A673 (cell line): Measurements from ENCODE around the gene GNG7. TPM values are rescaled to one million over a fixed set of nuclear protein-coding genes. Genes with fewer than 3 reads are reported as not detected.
A peak's percentile ranks its signal among the peaks of the same experiment; 100 is the strongest.

Experiments used
- BruUV-seq: library from RNA; stranded (reverse); fragments of 400-500 nt; replicated peaks from 2 replicates; lab custom pipeline; 2021; lab: Mats Ljungman, UMichigan
- CTCF ChIA-PET: fragments of 300-600 bp; sonication (Branson Sonifier 250); formaldehyde crosslinking; loops from one replicate; lab custom pipeline; 2022; ENCODE audit warnings: antibody characterized with exemption; lab: Charles Lee
- POLR2A ChIA-PET: fragments of 300-600 bp; sonication (Branson Sonifier 250); formaldehyde crosslinking; loops from one replicate; lab custom pipeline; 2022; ENCODE audit warnings: antibody characterized with exemption; ENCODE audit not compliant: low non-redundant PET; lab: Charles Lee
- DNase-seq: peaks from one replicate; pipeline ENCODE4 v3.0.0-alpha.2; 2015; ENCODE audit warnings: low spot score
- H3K27ac ChIP-seq: fragments of 200-600 bp; sonication (generic); 2 replicates; pipeline ENCODE4 v1.5.1; 2016; ENCODE audit warnings: mixed run types, low read depth, mild to moderate bottlenecking, mixed read lengths, antibody characterized with exemption, low read length; ENCODE audit not compliant: poor library complexity, severe bottlenecking
- H3K27me3 ChIP-seq: fragments of 200-600 bp; sonication (generic); replicated peaks from 2 replicates; pipeline ENCODE4 v1.6.1; 2017; ENCODE audit warnings: mixed run types, low read depth, mild to moderate bottlenecking, mixed read lengths, antibody characterized with exemption, low read length; ENCODE audit not compliant: insufficient read depth, poor library complexity
- H3K36me3 ChIP-seq: fragments of 200-600 bp; sonication (generic); 2 replicates; pipeline ENCODE4 v1.6.1; 2016; ENCODE audit warnings: mixed run types, mild to moderate bottlenecking, mixed read lengths, antibody characterized with exemption, low read length; ENCODE audit not compliant: insufficient read depth, poor library complexity, severe bottlenecking
- H3K4me1 ChIP-seq: fragments of 200-600 bp; sonication (generic); 2 replicates; pipeline ENCODE4 v1.6.1; 2017; ENCODE audit warnings: mixed run types, mild to moderate bottlenecking, mixed read lengths, antibody characterized with exemption, low read length; ENCODE audit not compliant: insufficient read depth, poor library complexity, severe bottlenecking
- H3K4me3 ChIP-seq: fragments of 200-600 bp; sonication (generic); 2 replicates; pipeline ENCODE4 v1.5.1; 2016; ENCODE audit warnings: low read depth, mixed run types, mild to moderate bottlenecking, mixed read lengths, low read length; ENCODE audit not compliant: poor library complexity, severe bottlenecking
- H3K9me3 ChIP-seq: fragments of 200-600 bp; sonication (generic); 2 replicates; pipeline ENCODE4 v1.6.1; 2016; ENCODE audit warnings: mixed run types, low read depth, mild to moderate bottlenecking, mixed read lengths, antibody characterized with exemption, low read length; ENCODE audit not compliant: poor library complexity, severe bottlenecking
- EZH2 ChIP-seq: fragments of 200-600 bp; sonication (generic); IDR thresholded peaks from 2 replicates; pipeline ENCODE4 v1.6.1; 2017; ENCODE audit warnings: borderline replicate concordance, low read depth, mild to moderate bottlenecking, mixed read lengths, antibody characterized with exemption, low read length; ENCODE audit not compliant: poor library complexity, severe bottlenecking
- intact Hi-C: fragments of 100-400 bp; cut with micrococcal nuclease; formaldehyde crosslinking; loops from one replicate; pipeline ENCODE4 v1.10.0; 2022; ENCODE audit not compliant: unreplicated experiment
- total RNA-seq: library from RNA; stranded (reverse); gene quantifications from 2 replicates; pipeline ENCODE4 v1.2.3, GENCODE V29; 2021
- TF ChIP-seq, protein P1 (sequence below): fragments of 300-800, 200-600 bp; sonication (generic); conservative IDR thresholded peaks from 2 replicates; pipeline ENCODE4 v1.5.1; 2017; ENCODE audit warnings: low read depth, mild to moderate bottlenecking, antibody characterized with exemption, low read length, moderate library complexity, mixed read lengths

The GNG7 gene
- total RNA-seq, 1 experiment from 2014 or later = 0.30 TPM

DNA sequence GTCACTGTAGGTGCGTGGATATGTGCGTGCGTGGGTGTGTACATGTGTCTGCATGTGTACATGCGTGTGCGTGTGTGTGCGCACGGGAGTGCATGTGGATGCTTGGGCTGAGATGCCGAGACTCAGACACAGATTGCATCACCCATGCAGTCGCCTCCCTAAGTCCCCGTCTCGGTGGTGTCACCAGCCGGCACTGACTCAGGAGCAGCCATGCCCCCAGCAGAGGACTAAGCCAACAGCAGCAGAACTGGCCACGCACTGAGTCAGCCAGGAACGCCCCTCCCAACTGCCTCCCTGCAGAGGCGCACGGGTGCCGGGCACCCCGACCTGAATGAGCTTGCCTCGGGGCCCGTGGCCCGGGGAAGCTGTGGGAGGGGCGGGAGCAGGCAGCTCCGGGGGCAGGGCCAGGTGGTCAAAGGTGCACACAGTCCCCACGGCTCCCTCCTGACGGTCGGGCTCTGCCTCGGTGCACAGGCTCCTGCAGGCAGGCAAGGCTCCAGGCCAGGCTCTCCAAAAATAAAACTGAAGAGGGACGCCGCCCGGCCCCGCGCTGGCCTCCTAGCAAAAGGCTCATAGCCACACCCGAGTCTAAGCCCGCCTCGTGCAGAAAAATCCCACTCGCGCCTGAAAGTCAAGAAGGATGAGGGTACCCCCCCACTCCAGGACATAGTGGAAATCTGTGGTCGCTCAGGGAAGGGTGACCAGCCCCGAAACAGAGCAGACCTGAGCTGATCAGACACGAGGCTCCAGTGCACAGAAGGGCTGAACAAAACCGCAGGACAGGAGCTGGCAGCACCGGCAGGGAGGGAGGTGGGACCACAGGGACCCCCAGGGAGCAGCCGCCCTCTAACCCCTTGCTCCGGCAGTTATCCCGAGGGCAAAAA lies 177.4 kb downstream of the GNG7 start:
- Histone ChIP-seq H3K36me3 (no peaks in the 10 kb centered on the region), H3K4me3 (peak overlapping the region; percentile 40), H3K27ac (peak overlapping the region; percentile 67), H3K4me1 (peaks cover 8% of the 10 kb centered on the region), H3K9me3 (no peaks in the 10 kb centered on the region), H3K27me3 (no peaks in the 10 kb centered on the region)
- peak; percentile 77 for DNase-seq
- intact Hi-C loops = no loop called here
- CTCF ChIA-PET = no interaction called here
- TF ChIP-seq, protein P1, sequence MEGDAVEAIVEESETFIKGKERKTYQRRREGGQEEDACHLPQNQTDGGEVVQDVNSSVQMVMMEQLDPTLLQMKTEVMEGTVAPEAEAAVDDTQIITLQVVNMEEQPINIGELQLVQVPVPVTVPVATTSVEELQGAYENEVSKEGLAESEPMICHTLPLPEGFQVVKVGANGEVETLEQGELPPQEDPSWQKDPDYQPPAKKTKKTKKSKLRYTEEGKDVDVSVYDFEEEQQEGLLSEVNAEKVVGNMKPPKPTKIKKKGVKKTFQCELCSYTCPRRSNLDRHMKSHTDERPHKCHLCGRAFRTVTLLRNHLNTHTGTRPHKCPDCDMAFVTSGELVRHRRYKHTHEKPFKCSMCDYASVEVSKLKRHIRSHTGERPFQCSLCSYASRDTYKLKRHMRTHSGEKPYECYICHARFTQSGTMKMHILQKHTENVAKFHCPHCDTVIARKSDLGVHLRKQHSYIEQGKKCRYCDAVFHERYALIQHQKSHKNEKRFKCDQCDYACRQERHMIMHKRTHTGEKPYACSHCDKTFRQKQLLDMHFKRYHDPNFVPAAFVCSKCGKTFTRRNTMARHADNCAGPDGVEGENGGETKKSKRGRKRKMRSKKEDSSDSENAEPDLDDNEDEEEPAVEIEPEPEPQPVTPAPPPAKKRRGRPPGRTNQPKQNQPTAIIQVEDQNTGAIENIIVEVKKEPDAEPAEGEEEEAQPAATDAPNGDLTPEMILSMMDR = no peak
- TF ChIP-seq EZH2 = no peak
- POLR2A ChIA-PET = interaction anchor here (1.1 kb wide), 1 partner anchor 49 kb away, joined by 5 read pairs; the partner anchor contains the start of gene GADD45B
- no TSS peak for BruUV-seq

DNA sequence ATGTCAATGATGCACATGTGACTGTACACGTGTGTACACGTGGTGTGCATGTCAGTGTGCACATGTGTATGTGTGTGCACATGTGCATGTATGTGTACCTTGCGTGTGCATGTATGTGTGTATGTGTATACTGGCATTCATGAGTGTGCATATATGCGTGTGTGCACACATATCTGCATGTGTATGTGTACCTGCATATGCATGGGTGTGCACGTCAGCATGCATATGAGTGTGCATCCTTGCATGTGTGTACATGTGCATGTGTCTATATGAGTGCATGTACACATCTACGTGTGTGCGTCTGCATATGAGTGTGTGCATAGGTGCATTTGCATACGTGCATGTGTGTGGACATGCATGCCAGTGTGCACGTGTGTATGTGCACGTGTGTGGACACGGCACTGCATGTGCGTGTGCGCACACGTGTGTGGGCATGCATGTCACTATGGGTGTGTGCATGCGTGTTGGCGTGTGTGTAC lies 178.1 kb downstream of the GNG7 start:
- no peak for TF ChIP-seq EZH2
- TF ChIP-seq, protein P1 = no peak
- Histone ChIP-seq H3K9me3 (no peaks in the 10 kb centered on the region), H3K36me3 (no peaks in the 10 kb centered on the region), H3K27ac (peak overlapping the region; percentile 67), H3K4me3 (peak overlapping the region; percentile 40), H3K4me1 (peaks cover 8% of the 10 kb centered on the region), H3K27me3 (no peaks in the 10 kb centered on the region)
- BruUV-seq = no TSS peak
- no peak for DNase-seq
- intact Hi-C loops = no loop called here
- POLR2A ChIA-PET = no interaction called here
- CTCF ChIA-PET = no interaction called here

DNA sequence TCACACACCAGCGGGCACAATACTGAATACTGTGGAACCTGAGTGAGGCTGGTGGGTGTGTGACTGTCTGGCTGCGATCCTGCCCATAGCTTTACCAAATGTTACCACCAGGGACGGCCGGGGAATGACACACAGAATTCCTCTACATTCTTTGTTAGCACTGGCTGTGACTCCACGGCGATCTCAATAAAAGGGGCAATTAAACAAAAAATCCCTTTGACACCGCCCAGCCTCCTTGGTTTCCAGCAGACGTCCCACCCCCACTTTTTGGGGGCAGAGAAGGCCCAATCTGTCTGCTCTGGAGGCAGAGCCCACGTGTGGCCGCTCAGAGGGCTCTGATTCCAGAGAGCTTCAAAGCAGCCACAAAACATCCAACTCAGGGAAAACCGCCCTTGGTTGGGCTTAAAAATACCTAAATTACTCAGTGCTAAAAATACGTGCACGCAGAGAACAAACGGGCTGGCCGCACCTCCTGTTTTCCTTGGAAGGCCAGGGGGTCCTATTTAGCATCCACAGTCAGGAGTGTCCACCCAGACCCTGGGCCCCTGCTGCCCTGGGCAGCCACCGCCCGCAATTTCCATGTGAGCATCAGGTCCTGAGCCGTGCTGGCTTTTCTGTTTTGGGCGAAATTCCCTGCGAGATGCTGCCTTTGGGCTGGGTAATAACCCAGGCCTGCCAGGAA lies 178.7 kb downstream of the GNG7 start:
- H3K27me3 ChIP-seq = no peaks in the 10 kb centered on the region
- no peaks in the 10 kb centered on the region for H3K36me3 ChIP-seq
- peak; percentile 54 for DNase-seq
- peaks cover 8% of the 10 kb centered on the region for H3K4me1 ChIP-seq
- intact Hi-C loops = no loop called here
- H3K4me3 ChIP-seq = no peak overlapping the region
- peak overlapping the region; percentile 52 for H3K27ac ChIP-seq
- POLR2A ChIA-PET = no interaction called here
- no TSS peak for BruUV-seq
- TF ChIP-seq EZH2 = no peak
- TF ChIP-seq, protein P1 = peak; percentile 25; the same call in 1 of the 2 replicates
- H3K9me3 ChIP-seq = no peaks in the 10 kb centered on the region
- CTCF ChIA-PET = interaction anchor here (0.6 kb wide), 1 partner anchor 29 kb away, joined by 9 read pairs; no protein-coding TSS in a partner anchor
